ENCODE measurements around the gene SKIC8.

Gene SKIC8

DNA sequence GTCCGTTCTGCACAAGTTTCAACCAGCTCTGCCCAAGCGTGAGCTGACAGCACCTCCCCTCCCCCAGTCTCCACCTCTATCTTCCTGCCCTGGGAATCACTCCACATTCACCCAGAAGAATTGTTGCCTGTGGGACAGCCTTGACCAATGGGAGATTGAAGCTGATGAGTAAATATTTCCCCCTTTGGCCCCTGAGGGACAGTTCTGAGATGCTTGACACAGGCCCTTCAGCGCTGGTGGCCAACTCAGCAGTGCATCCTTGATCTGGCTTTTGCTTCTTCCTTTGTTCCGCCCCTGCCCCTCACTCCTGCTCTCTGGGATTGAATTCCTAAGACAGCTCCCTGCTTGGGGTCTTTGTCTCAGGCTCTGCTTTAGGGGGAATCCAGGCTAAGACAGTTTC lies 13.1 kb upstream of the SKIC8 start:
- H3K9me3 Mint-ChIP-seq: no peaks in the 10 kb centered on the region
- no peak overlapping the region for H3K4me3 Mint-ChIP-seq
- H3K36me3 Mint-ChIP-seq: no peaks in the 10 kb centered on the region
- H3K27ac Mint-ChIP-seq: no peak overlapping the region
- ATAC-seq: no peak
- H3K4me1 Mint-ChIP-seq: no peaks in the 10 kb centered on the region
- peaks cover 52% of the 10 kb centered on the region for H3K27me3 Mint-ChIP-seq

DNA sequence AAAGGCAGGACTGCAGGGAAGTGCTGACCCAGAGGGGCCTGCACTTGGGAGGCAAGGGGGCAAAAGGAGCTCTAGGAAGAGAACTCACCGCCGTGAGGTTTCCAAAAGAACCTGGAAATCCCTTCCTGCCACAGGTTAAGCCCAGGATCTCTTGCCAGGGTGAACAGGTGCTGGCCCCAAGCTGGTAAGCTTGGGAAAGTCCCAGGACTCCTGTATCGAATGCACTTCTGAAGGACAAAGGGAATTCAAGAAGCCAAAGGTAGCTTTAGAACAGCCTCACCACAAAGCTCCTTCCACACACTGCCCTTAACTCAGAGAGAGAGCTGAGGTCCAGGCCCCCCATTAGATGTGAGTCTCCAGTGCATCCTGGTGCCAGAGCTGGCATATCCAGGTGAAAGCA lies 11.9 kb upstream of the SKIC8 start:
- Mint-ChIP-seq H3K27me3 (peaks cover 61% of the 10 kb centered on the region), H3K36me3 (no peaks in the 10 kb centered on the region), H3K9me3 (no peaks in the 10 kb centered on the region), H3K27ac (no peak overlapping the region), H3K4me3 (no peak overlapping the region), H3K4me1 (no peaks in the 10 kb centered on the region)
- no peak for ATAC-seq

DNA sequence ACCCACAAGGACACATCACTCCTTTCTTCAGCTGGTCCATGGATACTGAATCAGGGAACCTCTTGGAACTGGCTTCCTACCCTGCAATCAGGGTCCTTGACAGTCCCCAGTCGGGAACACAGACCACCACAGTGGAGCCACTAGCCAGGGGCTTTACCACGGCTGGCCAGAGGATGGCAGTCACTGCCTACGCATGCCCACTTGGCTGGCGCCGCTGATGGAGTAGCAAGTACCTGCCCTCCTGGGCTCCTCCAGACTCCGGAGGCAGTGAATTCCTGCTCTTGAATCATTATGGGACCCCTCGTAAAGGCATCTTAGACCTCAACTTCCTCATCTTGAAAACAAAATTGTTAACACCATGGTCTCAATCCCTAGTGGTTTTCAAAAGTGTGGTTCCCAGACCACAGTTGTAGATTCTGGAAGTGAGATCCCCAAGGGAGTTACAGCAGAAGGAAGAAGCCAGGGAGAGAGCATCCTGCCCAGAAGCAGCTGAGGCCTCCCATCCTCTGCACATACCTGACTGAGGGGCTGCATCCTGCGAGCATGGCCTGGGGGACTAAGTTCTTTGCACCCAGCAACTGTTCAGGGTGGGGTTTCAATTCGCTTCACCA lies 9.1 kb upstream of the SKIC8 start:
- peak; percentile 58 for ATAC-seq
- no peak overlapping the region for H3K27ac Mint-ChIP-seq
- no peak overlapping the region for H3K4me3 Mint-ChIP-seq
- H3K4me1 Mint-ChIP-seq: no peaks in the 10 kb centered on the region
- no peaks in the 10 kb centered on the region for H3K9me3 Mint-ChIP-seq
- H3K27me3 Mint-ChIP-seq: peaks cover 57% of the 10 kb centered on the region
- H3K36me3 Mint-ChIP-seq: no peaks in the 10 kb centered on the region

DNA sequence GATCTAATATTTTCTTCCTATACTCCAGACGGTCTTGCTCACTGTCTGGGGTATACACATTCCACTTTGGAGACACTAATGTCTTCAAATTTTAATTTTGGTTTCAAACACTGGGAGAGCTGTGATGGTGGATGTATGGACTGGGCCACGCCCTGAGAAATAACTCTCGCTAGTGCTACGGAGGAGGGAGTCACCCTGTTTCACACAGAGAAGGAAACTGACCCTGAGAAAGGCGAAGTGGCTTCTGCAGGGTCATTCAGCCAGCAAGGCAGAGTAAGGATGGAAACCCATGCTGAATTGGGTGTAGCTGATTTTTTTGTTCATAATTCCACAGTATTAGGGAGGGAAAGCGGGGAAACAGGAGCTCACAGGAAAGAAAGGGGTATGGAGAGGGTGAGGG lies 8.6 kb upstream of the SKIC8 start:
- no peak overlapping the region for H3K4me3 Mint-ChIP-seq
- no peak for ATAC-seq
- H3K36me3 Mint-ChIP-seq: no peaks in the 10 kb centered on the region
- peaks cover 53% of the 10 kb centered on the region for H3K27me3 Mint-ChIP-seq
- no peak overlapping the region for H3K27ac Mint-ChIP-seq
- no peaks in the 10 kb centered on the region for H3K9me3 Mint-ChIP-seq
- H3K4me1 Mint-ChIP-seq: no peaks in the 10 kb centered on the region

DNA sequence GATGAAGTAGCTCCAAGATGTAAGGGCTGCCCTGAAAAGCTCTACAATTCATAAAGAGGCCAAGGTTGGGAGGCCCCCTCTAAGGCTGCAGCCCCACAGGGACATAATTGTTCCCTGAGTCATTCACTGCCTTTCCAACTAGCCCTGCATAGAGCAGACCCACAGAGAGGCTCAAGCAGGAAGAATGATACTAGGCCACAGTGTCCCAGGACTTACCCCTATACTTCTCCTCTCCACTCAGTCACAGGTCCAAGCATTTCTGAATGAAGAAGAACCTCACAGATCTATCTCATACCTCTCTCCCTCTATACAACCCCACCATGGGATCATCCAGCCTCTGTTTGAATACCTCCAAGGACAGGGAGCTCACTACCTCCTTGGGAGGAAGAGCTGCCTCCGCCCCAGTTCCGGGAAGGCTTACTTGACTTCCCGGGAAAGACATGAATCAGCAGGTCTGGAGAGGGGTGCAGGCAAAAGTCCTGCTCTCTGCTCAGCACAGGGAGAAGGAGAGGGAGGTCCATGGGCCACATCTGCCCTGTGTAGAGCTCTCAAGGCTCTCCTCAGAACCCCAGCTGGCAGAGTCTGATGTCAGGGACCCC lies 6.9 kb upstream of the SKIC8 start:
- Mint-ChIP-seq H3K27ac (no peak overlapping the region), H3K4me1 (no peaks in the 10 kb centered on the region), H3K9me3 (no peaks in the 10 kb centered on the region), H3K27me3 (peaks cover 43% of the 10 kb centered on the region), H3K36me3 (no peaks in the 10 kb centered on the region), H3K4me3 (no peak overlapping the region)
- ATAC-seq: no peak

DNA sequence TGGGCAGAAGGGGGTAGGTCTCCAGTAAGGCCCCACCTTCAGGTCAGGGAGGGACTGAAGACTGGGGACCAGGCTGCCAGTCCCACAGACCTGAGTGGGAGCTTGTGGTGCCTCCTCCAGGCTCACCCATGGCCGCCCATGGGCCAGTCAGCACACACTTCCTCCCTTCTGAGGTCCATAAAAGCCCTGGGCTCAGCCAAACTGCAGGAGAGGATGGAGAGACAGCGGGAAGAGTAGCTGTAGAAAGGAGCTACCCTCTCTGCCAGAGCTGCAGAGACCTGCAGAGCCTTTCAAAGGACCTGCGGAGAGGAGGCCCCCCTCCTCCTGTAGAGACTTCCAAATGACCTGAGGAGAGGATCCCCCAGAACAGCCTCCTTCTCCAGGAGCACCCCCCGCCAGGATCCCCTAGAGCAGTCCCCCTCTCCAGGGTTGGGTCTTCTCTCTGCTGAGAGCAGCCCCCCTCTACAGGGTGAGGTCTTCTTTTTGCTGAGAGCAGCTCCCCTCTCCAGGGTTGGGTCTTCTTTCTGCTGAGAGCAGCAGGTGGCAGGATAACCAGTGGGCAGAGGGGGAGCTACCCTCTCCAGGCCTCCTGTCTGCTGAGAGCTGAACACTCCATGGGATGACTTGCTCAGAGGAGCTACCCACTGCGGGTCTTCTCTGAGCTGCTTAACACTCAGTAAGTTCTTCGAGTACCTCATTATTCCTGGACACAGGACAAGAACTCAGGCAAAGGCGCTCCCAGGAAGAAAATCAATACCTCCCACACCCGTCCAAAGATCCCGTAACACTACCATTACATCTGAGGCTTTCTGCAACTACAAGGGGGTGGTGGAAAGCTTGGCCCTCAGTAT lies 5.0 kb upstream of the SKIC8 start:
- peaks cover 35% of the 10 kb centered on the region for H3K27me3 Mint-ChIP-seq
- no peak overlapping the region for H3K4me3 Mint-ChIP-seq
- ATAC-seq: no peak
- no peaks in the 10 kb centered on the region for H3K9me3 Mint-ChIP-seq
- H3K36me3 Mint-ChIP-seq: no peaks in the 10 kb centered on the region
- H3K4me1 Mint-ChIP-seq: no peaks in the 10 kb centered on the region
- no peak overlapping the region for H3K27ac Mint-ChIP-seq

DNA sequence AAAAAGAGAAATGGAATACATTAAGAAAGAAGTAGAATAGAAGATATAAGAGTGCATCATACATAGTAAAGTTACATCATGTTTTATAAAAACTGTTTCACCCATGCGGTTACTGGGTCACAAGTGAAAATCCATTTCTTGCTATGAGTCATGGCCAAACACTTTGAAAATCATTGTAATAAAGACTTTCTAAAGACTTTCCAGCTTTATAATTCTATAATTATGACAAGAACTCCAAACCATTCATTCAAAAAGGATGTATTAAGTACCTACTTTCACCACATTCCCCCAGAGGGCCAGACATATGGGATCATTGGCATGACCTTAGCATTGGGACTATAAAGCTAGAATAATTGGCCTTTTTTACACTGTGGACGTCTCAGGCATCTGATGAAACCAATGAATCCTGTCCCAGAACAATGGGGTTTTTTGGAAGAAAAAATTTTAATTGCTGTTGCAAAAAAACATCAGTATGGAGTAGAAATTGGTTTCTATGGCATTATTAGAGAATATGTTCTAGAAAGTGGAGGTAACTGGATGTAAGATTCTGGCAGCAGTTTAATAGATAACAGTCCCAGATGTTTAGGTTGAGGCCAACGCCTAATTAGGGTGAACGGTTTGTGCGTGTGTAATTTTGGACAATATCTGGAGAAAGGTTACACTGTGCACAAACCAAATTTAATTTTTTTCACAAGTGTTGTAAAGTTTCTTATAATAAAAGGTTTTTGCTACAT lies 3.3 kb upstream of the SKIC8 start:
- ATAC-seq: no peak
- peaks cover 22% of the 10 kb centered on the region for H3K27me3 Mint-ChIP-seq
- no peaks in the 10 kb centered on the region for H3K36me3 Mint-ChIP-seq
- H3K4me3 Mint-ChIP-seq: no peak overlapping the region
- H3K27ac Mint-ChIP-seq: no peak overlapping the region
- no peaks in the 10 kb centered on the region for H3K9me3 Mint-ChIP-seq
- no peaks in the 10 kb centered on the region for H3K4me1 Mint-ChIP-seq

DNA sequence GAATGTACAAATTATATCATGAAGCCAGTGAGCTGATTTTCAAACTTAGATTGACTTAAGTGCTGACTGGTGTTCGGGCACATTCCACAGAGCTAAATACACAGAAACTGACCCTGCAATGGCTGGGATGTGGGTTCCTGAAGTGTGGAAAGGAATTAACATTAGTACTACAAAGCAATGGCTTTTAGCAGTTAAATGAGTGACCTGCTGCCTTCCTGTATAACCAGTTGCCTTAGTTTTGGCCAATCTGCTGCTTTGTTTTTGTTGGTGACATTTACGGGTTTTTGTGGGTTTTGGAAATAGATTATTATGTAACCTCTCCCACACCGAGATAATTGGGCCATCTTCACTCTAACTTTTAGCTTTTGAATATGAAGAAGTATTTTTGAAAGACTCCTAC lies 2.4 kb upstream of the SKIC8 start:
- Mint-ChIP-seq H3K4me3 (no peak overlapping the region), H3K9me3 (no peaks in the 10 kb centered on the region), H3K27ac (no peak overlapping the region), H3K27me3 (peaks cover 17% of the 10 kb centered on the region), H3K4me1 (no peaks in the 10 kb centered on the region), H3K36me3 (no peaks in the 10 kb centered on the region)
- ATAC-seq: no peak

DNA sequence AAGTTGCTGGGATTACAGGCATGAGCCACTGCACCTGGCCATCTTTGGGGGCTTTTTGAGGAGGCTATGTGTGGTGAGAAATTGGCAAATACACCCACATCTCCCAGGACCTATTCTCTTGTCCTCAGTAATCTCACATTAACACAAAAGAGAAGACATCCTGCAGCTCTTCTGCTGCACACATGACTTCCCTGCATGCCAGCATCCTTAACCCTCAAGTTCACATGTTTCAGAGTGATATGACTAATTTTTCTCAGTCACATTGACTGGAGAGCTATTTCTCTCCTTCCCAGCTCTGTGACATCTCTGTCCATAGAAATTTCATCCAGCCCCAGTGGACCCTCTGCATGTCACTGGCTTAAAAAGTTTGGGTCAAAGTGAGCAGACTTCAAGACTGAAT lies 1.9 kb upstream of the SKIC8 start:
- Mint-ChIP-seq H3K4me3 (no peak overlapping the region), H3K4me1 (no peaks in the 10 kb centered on the region), H3K9me3 (no peaks in the 10 kb centered on the region), H3K27me3 (peaks cover 12% of the 10 kb centered on the region), H3K27ac (no peak overlapping the region), H3K36me3 (no peaks in the 10 kb centered on the region)
- ATAC-seq: no peak

DNA sequence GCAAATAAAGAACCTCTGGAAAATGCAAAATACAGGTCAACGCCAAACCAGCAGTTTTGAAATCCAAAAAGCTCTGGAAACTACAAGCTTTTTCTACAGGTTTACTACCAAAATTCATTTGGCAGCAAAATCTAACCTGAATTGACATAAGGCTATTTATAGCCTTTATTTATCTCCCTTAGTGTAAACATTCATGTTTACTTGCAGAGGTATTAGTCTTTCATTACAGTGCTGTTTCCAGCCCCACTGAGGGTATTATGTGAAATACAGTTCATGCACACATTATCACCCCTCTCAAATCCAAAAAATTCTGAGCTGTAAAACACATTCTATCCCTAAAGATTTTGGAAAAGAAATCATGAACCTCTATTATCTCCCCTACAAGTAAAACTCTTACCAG lies 7.2 kb downstream of the SKIC8 start:
- Mint-ChIP-seq H3K36me3 (peaks cover 60% of the 10 kb centered on the region), H3K4me1 (no peaks in the 10 kb centered on the region), H3K4me3 (no peak overlapping the region), H3K27me3 (no peaks in the 10 kb centered on the region), H3K9me3 (no peaks in the 10 kb centered on the region), H3K27ac (no peak overlapping the region)
- no peak for ATAC-seq

DNA sequence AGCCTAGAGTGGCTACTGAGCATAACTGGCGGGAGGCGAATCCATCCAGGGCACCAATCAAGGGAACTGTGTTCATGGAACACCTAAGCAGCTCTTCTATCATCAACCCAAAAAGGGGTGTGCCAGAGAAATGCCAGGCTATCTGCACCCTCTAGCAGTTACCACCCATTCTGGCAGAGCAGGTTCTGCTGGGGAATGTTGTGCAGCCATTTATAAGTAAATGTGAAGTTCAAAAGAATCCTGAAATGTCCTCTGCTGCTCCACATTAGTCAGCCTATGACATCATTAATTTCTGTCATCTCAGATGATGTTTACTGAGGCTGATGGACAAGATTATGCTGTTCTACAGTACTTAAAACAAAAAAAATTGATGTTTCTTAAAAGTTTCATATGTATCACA lies 7.7 kb downstream of the SKIC8 start:
- no peak overlapping the region for H3K4me3 Mint-ChIP-seq
- no peaks in the 10 kb centered on the region for H3K27me3 Mint-ChIP-seq
- no peaks in the 10 kb centered on the region for H3K9me3 Mint-ChIP-seq
- H3K27ac Mint-ChIP-seq: no peak overlapping the region
- no peaks in the 10 kb centered on the region for H3K4me1 Mint-ChIP-seq
- ATAC-seq: no peak
- peaks cover 63% of the 10 kb centered on the region for H3K36me3 Mint-ChIP-seq

DNA sequence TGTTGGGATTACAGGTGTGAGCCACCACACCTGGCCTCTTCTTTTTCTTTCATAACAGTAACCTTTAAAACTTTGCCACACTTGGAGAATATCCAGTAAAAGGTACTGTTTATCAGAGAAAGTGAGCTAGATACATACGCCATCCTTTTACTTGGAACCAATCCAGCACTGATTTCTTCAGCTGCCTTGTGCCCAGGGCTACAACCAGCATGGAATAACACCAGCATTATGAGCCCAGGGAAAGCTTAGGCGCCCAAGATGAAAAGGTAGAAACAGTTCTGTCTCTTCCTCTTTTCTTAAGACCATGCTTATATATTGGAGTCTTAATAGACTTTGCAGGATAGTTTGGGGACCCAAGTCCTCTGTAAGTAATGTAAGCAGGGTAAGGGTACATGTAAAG lies 8.4 kb downstream of the SKIC8 start:
- peaks cover 70% of the 10 kb centered on the region for H3K36me3 Mint-ChIP-seq
- H3K4me3 Mint-ChIP-seq: no peak overlapping the region
- H3K27me3 Mint-ChIP-seq: no peaks in the 10 kb centered on the region
- H3K9me3 Mint-ChIP-seq: no peaks in the 10 kb centered on the region
- H3K27ac Mint-ChIP-seq: no peak overlapping the region
- no peaks in the 10 kb centered on the region for H3K4me1 Mint-ChIP-seq
- ATAC-seq: no peak

DNA sequence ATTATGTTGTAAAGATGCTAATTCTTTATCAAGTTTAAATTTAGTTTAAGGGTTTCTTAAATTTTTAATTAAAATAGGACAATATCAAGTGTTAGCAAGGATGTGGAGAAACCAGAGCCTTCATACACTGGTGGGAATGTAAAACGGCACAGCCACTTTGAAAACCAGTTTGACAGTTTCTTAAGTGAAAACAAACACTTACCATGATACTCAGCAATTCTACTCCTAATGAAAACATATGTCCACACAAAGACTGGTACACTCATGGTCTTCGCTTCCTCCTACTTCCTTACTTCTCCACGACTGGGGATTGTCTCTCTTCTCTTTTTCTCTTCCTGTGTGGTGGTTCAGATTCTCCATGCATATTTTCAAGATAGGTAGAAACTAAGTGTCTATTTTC lies 9.2 kb downstream of the SKIC8 start:
- ATAC-seq: no peak
- H3K36me3 Mint-ChIP-seq: peaks cover 75% of the 10 kb centered on the region

DNA sequence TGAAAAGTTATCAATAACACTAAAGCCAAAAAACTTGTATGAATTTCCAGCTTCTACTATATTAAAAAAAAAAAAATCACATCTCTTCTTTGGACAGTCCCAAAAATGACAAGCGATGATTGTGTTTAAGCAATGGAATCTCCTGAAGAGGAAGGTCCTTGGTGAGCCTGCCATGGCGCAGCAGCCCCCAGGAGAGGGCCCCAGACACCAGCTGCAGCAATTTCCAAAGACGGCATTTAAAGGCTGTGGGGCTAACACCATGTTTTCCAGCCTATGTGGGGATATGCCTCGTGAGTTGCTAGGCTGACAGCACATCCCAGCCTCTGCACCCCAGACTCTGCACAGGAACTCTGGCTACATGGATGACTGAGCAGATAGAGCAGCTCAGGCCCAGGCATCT lies 14.7 kb downstream of the SKIC8 start:
- H3K27me3 Mint-ChIP-seq: no peaks in the 10 kb centered on the region
- no peaks in the 10 kb centered on the region for H3K4me1 Mint-ChIP-seq
- ATAC-seq: no peak
- no peak overlapping the region for H3K27ac Mint-ChIP-seq
- no peak overlapping the region for H3K4me3 Mint-ChIP-seq
- peaks cover 59% of the 10 kb centered on the region for H3K36me3 Mint-ChIP-seq
- no peaks in the 10 kb centered on the region for H3K9me3 Mint-ChIP-seq

More for the DNA sequence above, 9.2 kb downstream of the SKIC8 start:
- Mint-ChIP-seq H3K4me1 (no peaks in the 10 kb centered on the region), H3K4me3 (no peak overlapping the region), H3K27ac (no peak overlapping the region), H3K27me3 (no peaks in the 10 kb centered on the region), H3K9me3 (no peaks in the 10 kb centered on the region)

DNA sequence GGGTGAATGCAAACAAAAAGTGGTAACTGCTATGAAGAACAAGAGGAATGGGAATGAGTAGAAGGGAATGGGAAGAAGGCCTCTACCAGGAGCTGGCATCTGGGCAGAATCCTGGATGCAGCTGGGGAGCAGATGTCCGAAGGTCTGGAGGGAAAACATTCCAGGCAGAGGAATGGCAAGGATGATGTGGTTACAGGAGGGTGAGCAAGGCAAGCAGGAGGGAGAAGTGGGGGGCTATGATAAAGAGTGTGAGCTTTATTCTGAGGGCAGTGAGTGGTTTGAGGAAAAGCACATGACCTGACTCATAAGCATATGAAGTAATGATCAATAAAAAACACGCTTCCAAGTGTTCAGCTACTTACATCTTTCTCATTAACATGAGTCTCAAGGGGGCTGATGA lies 17.1 kb downstream of the SKIC8 start:
- no peaks in the 10 kb centered on the region for H3K9me3 Mint-ChIP-seq
- ATAC-seq: no peak
- H3K36me3 Mint-ChIP-seq: peaks cover 49% of the 10 kb centered on the region
- H3K4me1 Mint-ChIP-seq: no peaks in the 10 kb centered on the region
- no peak overlapping the region for H3K4me3 Mint-ChIP-seq
- H3K27me3 Mint-ChIP-seq: no peaks in the 10 kb centered on the region
- H3K27ac Mint-ChIP-seq: no peak overlapping the region
